Bronchial epithelial cell (primary cell): ENCODE measurements around the gene ROBO3. TPM values are rescaled to one million over a fixed set of nuclear protein-coding genes. Genes with fewer than 3 reads are reported as not detected.

Experiments used
- DNase-seq: peaks from one replicate; pipeline ENCODE4 v3.0.0-alpha.2; 2010; ENCODE audit warnings: low read depth
- FAIRE-seq: peaks from 2 replicates; lab custom pipeline; 2011; peaks lifted over from hg19 to GRCh38; lab: Jason Lieb, UNC
- H3K27me3 ChIP-seq: 2 replicates; pipeline ENCODE4 v1.5.1; 2011; ENCODE audit warnings: low read length; ENCODE audit not compliant: control insufficient read depth, insufficient read depth
- H3K36me3 ChIP-seq: 2 replicates; pipeline ENCODE4 v1.5.1; 2011; ENCODE audit warnings: low read length; ENCODE audit not compliant: control insufficient read depth, insufficient read depth
- H3K4me3 ChIP-seq: 2 replicates; pipeline ENCODE4 v1.5.1; 2011; ENCODE audit warnings: mild to moderate bottlenecking, low read depth, low read length, control low read depth
- total RNA-seq: library from RNA; depleted of rRNA; stranded (reverse); fragments of >200 nt; gene quantifications from 2 replicates; pipeline ENCODE4 v1.2.1, GENCODE V29; 2014
- TF ChIP-seq, protein P1 (sequence below): IDR thresholded peaks from 2 replicates; pipeline ENCODE4 v1.5.1; 2011; ENCODE audit warnings: mild to moderate bottlenecking, moderate library complexity, low read length, control low read depth, inconsistent platforms; ENCODE audit not compliant: insufficient read depth, severe bottlenecking

Gene ROBO3
- total RNA-seq, 1 donor from 2014 or later, result 29.5 TPM

DNA sequence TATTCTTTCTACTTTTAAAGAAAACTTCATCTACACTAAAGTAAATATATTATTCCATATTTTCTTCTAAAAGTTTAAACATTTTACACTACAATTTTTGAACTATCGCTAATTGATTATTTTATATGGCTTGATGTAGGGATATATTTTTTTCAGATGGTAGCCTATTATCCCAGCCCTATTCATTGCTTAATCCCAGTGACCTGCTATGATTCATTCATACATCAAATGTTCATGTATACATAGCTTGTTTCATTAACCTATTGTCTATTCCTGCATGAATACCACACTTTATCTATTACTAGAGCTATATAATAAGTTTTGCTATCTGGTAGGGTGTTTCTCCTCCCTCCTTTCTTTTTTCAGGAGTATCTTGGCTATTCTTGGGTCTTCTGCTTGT is 37.4 kb downstream of the ROBO3 start:
- DNase-seq, result peak; percentile 77
- no peak for FAIRE-seq
- no peaks in the 10 kb centered on the region for H3K27me3 ChIP-seq
- TF ChIP-seq, protein P1, sequence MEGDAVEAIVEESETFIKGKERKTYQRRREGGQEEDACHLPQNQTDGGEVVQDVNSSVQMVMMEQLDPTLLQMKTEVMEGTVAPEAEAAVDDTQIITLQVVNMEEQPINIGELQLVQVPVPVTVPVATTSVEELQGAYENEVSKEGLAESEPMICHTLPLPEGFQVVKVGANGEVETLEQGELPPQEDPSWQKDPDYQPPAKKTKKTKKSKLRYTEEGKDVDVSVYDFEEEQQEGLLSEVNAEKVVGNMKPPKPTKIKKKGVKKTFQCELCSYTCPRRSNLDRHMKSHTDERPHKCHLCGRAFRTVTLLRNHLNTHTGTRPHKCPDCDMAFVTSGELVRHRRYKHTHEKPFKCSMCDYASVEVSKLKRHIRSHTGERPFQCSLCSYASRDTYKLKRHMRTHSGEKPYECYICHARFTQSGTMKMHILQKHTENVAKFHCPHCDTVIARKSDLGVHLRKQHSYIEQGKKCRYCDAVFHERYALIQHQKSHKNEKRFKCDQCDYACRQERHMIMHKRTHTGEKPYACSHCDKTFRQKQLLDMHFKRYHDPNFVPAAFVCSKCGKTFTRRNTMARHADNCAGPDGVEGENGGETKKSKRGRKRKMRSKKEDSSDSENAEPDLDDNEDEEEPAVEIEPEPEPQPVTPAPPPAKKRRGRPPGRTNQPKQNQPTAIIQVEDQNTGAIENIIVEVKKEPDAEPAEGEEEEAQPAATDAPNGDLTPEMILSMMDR, result no peak
- H3K36me3 ChIP-seq, result no peaks in the 10 kb centered on the region
- no peak overlapping the region for H3K4me3 ChIP-seq

DNA sequence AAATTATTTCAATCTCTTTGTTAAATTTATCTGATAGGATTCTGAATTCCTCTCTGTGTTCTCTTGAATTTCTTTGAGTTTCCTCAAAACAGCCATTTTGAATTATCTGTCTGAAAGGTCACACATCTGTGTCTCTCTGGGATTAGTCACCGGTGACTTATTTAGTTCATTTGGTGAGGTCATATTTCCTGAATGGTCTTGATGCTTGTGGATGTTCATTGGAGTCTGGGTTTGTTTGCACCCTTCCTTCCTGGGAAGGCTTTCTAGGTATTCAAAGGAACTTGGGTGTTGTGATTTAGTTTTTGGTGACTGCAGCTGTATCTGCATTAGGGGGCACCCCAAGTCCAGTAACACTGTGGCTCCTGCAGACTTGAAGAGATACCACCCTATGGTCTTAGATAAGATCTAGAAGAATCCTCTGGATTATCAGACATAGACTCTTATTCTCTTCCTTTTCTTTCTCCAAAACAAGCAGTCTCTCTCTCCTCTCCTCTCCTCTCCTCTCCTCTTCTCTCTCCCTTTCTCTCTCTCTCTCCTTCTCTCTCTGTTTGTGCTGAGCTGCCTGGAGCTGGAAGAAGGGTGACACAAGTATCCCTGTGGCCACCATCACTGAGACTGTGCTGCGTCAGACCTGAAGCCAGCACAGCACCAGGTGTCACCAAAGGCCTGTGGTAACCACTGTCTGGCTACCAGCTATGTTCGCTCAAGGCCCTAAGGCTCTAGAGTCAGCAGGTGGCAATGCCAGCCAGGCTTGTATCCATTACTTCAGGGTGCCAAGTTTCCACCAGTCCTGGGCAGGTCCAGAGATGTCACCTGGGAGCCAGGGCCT is 50.5 kb downstream of the ROBO3 start:
- Histone ChIP-seq H3K4me3 (no peak overlapping the region), H3K36me3 (no peaks in the 10 kb centered on the region), H3K27me3 (no peaks in the 10 kb centered on the region)
- DNase-seq, result peak; percentile 26
- FAIRE-seq, result no peak
- TF ChIP-seq, protein P1, result no peak

DNA sequence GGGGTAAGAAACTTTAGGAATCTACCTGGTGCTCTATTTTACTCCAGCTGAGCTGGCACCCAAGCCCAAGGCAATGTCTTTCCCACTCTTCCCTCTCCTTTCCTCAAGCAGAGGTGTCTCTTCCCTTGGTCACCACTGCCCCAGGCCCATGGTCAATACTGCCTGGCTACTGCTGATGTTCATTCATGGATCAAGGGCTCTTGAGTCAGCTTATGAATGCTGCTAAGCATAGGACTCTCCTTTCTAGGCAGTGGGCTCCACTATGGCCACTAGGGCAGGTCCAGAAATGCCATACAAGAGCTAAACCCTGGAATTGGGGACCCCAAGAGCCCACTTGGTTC is 51.1 kb downstream of the ROBO3 start:
- FAIRE-seq, result no peak
- H3K27me3 ChIP-seq, result no peaks in the 10 kb centered on the region

DNA sequence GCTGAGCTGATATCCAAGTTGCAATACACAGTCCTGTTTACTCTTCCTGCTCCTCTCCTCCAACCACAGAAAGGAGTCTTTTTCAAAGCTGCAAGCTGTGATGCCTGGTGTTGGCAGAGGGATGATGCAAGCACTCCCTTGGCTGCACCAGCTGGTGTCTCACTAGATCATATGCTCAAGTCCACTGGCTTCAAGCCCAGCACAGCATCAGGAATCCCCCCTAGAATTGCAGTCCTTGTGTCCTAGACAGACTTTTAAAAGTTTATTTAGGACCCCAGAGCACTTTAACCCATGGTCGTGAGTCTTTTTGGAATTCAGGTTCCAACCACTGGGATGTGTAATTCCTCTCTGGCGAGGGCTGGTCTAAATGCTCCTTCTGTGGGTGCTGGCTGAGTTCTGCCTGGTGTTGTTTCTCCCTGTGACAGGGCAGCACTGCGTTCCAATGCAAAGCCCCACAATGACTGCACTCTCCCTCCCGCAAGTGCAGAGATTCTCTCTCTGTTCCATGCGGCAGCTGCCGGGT is 51.9 kb downstream of the ROBO3 start:
- peak; percentile 9 for DNase-seq
- no peak overlapping the region for H3K4me3 ChIP-seq
- no peak for FAIRE-seq
- H3K27me3 ChIP-seq, result no peaks in the 10 kb centered on the region
- H3K36me3 ChIP-seq, result no peaks in the 10 kb centered on the region
- TF ChIP-seq, protein P1, result no peak

More for the DNA sequence above, 51.1 kb downstream of the ROBO3 start:
- no peak for DNase-seq
- H3K36me3 ChIP-seq, result no peaks in the 10 kb centered on the region
- H3K4me3 ChIP-seq, result no peak overlapping the region
- TF ChIP-seq, protein P1, result no peak

DNA sequence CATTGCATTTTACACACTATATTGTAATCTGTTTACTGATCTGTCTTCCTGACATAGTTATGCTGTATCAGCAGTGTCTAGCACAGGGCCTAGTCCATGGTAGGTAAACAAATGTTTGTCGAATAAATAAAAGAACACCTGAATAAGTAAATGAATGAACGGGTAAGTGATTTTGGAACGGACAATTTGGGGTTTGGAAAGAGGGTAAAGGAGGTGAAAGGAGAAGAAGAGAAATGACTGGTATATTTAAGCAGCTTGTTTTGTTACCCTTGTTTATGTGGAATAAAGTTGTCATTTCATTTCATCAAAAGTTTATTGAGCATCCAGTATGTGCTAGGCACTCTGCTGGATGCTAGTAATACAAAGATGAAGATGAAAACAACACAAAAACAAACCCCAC is 53.7 kb downstream of the ROBO3 start, which contains the start of gene HEPN1:
Gene HEPN1, plus strand, starts transcription at position 301 of the 400 bp plus-strand sequence.
- H3K27me3 ChIP-seq, result no peaks in the 10 kb centered on the region
- no peak for FAIRE-seq
- DNase-seq, result no peak
- TF ChIP-seq, protein P1, result no peak
- H3K36me3 ChIP-seq, result no peaks in the 10 kb centered on the region
- no peak within 1 kb of the TSS for H3K4me3 ChIP-seq
